Keratinocyte (primary cell): ENCODE measurements around the gene RAB44. TPM values are rescaled to one million over a fixed set of nuclear protein-coding genes. Genes with fewer than 3 reads are reported as not detected.

Source experiments
- DNase-seq: peaks from one replicate; pipeline ENCODE4 v3.0.0-alpha.2; 2011; ENCODE audit warnings: low read depth, missing footprints, low spot score
- FAIRE-seq: peaks from 2 replicates; lab custom pipeline; 2011; peaks lifted over from hg19 to GRCh38; lab: Jason Lieb, UNC
- H2AFZ ChIP-seq: 2 replicates; pipeline ENCODE4 v1.6.0; 2012; ENCODE audit warnings: low read length, control low read depth, inconsistent platforms; ENCODE audit not compliant: control insufficient read depth
- H3K27ac ChIP-seq: 2 replicates; pipeline ENCODE4 v1.5.1; 2011; ENCODE audit warnings: low read length; ENCODE audit not compliant: control insufficient read depth, insufficient read depth
- H3K27me3 ChIP-seq: 3 replicates; pipeline ENCODE4 v1.6.0; 2011; ENCODE audit warnings: low read length; ENCODE audit not compliant: control insufficient read depth, insufficient read depth; ENCODE audit errors: extremely low read depth
- H3K36me3 ChIP-seq, 2 experiments: 2 replicates in 1 of 2; 3 replicates in 1 of 2; pipeline ENCODE4 v1.5.1; 2011; ENCODE audit warnings: low read length in 2 of 2, mild to moderate bottlenecking in 1 of 2; ENCODE audit not compliant: control insufficient read depth in 2 of 2, insufficient read depth in 2 of 2; ENCODE audit errors: extremely low read depth in 1 of 2
- H3K4me1 ChIP-seq: 3 replicates; pipeline ENCODE4 v1.5.1; 2011; ENCODE audit warnings: low read length; ENCODE audit not compliant: control insufficient read depth, insufficient read depth; ENCODE audit errors: extremely low read depth
- H3K4me2 ChIP-seq: 3 replicates; pipeline ENCODE4 v1.6.0; 2011; ENCODE audit warnings: low read depth, low read length; ENCODE audit not compliant: control insufficient read depth, insufficient read depth; ENCODE audit errors: extremely low read depth
- H3K4me3 ChIP-seq, 3 experiments: fragments of 200-600 bp in 1 of 3; sonication (generic) in 1 of 3; 2 replicates in 2 of 3; 3 replicates in 1 of 3; pipeline ENCODE4 v1.5.1; 2011 to 2016; ENCODE audit warnings: low read length in 3 of 3, mild to moderate bottlenecking in 3 of 3, control low read depth in 2 of 3, inconsistent platforms in 1 of 3, low read depth in 1 of 3, mixed read lengths in 1 of 3, mixed run types in 1 of 3, moderate library complexity in 1 of 3; ENCODE audit not compliant: control insufficient read depth in 2 of 3, insufficient read depth in 2 of 3; ENCODE audit errors: extremely low read depth in 1 of 3
- H3K79me2 ChIP-seq: 2 replicates; pipeline ENCODE4 v1.6.0; 2012; ENCODE audit warnings: low read length; ENCODE audit not compliant: control insufficient read depth, insufficient read depth
- H3K9ac ChIP-seq: 3 replicates; pipeline ENCODE4 v1.6.0; 2011; ENCODE audit warnings: low read length; ENCODE audit not compliant: control insufficient read depth, insufficient read depth; ENCODE audit errors: extremely low read depth
- H3K9me1 ChIP-seq: 3 replicates; pipeline ENCODE4 v1.6.0; 2011; ENCODE audit warnings: low read length; ENCODE audit not compliant: control insufficient read depth, insufficient read depth; ENCODE audit errors: extremely low read depth
- H3K9me3 ChIP-seq: 2 replicates; pipeline ENCODE4 v1.5.1; 2012; ENCODE audit warnings: low read depth, low read length; ENCODE audit not compliant: control insufficient read depth
- H4K20me1 ChIP-seq: 3 replicates; pipeline ENCODE4 v1.6.0; 2011; ENCODE audit warnings: low read length; ENCODE audit not compliant: control insufficient read depth, insufficient read depth; ENCODE audit errors: extremely low read depth
- EZH2 ChIP-seq: IDR thresholded peaks from one replicate; pipeline ENCODE4 v1.6.1; 2012; ENCODE audit warnings: inconsistent platforms, mild to moderate bottlenecking, low read length, moderate library complexity
- dilution Hi-C: fragments of 300-500 bp; cut with MboI; formaldehyde crosslinking; loops from one replicate; pipeline ENCODE4 v1.7.0; 2020; ENCODE audit warnings: low sequenced_read_pairs; ENCODE audit not compliant: extremely low pct_ligation_motif_present
- polyA plus RNA-seq, 5 experiments: library from polyadenylated mRNA; depleted of rRNA in 3 of 5; stranded (reverse) in 3 of 5; stranded (forward) in 1 of 5; unstranded in 1 of 5; fragments of >200 nt; gene quantifications; 1 replicate in 1 of 5; 2 replicates in 3 of 5; 3 replicates in 1 of 5; pipeline versions ENCODE4 v1.2.1 to v1.2.3, GENCODE V29; 2011 to 2012; ENCODE audit warnings: missing spikeins in 2 of 5, low read depth in 1 of 5, low replicate concordance in 1 of 5
- TF ChIP-seq, protein P1 (sequence below), 3 experiments: IDR thresholded peaks in 1 of 3; conservative IDR thresholded peaks in 1 of 3; optimal IDR thresholded peaks in 1 of 3; 2 replicates in 2 of 3; 3 replicates in 1 of 3; pipeline versions ENCODE3 to v1.5.1; 2011; ENCODE audit warnings: low read length in 3 of 3, mild to moderate bottlenecking in 3 of 3, moderate library complexity in 2 of 3, control low read depth in 1 of 3, inconsistent platforms in 1 of 3; ENCODE audit not compliant: insufficient read depth in 2 of 3; ENCODE audit errors: extremely low read depth in 1 of 3

The RAB44 gene
- polyA plus RNA-seq, 1 donor (not counting 4 experiments of a cell fraction or from before 2014, with no cell fraction given), result 0.03 TPM

DNA sequence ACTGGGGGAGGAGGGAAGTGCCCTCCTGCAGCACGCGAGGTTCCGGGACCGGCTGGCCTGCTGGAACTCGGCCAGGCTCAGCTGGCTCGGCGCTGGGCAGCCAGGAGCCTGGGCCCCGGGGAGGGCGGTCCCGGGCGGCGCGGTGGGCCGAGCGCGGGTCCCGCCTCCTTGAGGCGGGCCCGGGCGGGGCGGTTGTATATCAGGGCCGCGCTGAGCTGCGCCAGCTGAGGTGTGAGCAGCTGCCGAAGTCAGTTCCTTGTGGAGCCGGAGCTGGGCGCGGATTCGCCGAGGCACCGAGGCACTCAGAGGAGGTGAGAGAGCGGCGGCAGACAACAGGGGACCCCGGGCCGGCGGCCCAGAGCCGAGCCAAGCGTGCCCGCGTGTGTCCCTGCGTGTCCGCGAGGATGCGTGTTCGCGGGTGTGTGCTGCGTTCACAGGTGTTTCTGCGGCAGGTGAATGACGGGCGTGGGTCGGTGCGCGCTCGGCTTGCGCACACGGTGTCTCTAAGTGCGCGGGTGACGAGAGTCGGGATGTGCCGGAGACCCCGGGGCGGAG is 19.1 kb upstream of the RAB44 start, which contains the start of gene CDKN1A:
Gene CDKN1A (plus strand): TSS at position 227 of the 555 bp plus-strand sequence. CDS start 5,388 bp downstream, outside the sequence.
- dilution Hi-C loops, result no loop called here
- FAIRE-seq (no peak), DNase-seq (no peak)
- Histone ChIP-seq H3K9me1 (no peaks in the 10 kb centered on the region), H2AFZ (no peak within 1 kb of the TSS), H3K9ac (peak within 1 kb of the TSS; percentile 99), H3K79me2 (peaks cover 24% of the 10 kb centered on the region), H4K20me1 (peaks cover 16% of the 10 kb centered on the region), H3K27me3 (no peaks in the 10 kb centered on the region), H3K4me3 (peak within 1 kb of the TSS; percentile 78 to 97 (median 96)), H3K4me1 (peaks cover 60% of the 10 kb centered on the region), H3K4me2 (peak within 1 kb of the TSS; percentile 81), H3K27ac (peak within 1 kb of the TSS; percentile 96), H3K36me3 (peaks cover 5 to 12% of the 10 kb centered on the region in 2 experiments), H3K9me3 (no peaks in the 10 kb centered on the region)
- no peak for TF ChIP-seq EZH2
- TF ChIP-seq, protein P1, sequence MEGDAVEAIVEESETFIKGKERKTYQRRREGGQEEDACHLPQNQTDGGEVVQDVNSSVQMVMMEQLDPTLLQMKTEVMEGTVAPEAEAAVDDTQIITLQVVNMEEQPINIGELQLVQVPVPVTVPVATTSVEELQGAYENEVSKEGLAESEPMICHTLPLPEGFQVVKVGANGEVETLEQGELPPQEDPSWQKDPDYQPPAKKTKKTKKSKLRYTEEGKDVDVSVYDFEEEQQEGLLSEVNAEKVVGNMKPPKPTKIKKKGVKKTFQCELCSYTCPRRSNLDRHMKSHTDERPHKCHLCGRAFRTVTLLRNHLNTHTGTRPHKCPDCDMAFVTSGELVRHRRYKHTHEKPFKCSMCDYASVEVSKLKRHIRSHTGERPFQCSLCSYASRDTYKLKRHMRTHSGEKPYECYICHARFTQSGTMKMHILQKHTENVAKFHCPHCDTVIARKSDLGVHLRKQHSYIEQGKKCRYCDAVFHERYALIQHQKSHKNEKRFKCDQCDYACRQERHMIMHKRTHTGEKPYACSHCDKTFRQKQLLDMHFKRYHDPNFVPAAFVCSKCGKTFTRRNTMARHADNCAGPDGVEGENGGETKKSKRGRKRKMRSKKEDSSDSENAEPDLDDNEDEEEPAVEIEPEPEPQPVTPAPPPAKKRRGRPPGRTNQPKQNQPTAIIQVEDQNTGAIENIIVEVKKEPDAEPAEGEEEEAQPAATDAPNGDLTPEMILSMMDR (optimal IDR thresholded peaks at IDR 0.05 in 1 of 3, IDR thresholded peaks at IDR 0.05 in 1 of 3, conservative IDR thresholded peaks at IDR 0.05 in 1 of 3; ENCODE audit: extremely low read depth in 1 of 3, insufficient read depth in 2 of 3, low read length in 3 of 3), result no peak

DNA sequence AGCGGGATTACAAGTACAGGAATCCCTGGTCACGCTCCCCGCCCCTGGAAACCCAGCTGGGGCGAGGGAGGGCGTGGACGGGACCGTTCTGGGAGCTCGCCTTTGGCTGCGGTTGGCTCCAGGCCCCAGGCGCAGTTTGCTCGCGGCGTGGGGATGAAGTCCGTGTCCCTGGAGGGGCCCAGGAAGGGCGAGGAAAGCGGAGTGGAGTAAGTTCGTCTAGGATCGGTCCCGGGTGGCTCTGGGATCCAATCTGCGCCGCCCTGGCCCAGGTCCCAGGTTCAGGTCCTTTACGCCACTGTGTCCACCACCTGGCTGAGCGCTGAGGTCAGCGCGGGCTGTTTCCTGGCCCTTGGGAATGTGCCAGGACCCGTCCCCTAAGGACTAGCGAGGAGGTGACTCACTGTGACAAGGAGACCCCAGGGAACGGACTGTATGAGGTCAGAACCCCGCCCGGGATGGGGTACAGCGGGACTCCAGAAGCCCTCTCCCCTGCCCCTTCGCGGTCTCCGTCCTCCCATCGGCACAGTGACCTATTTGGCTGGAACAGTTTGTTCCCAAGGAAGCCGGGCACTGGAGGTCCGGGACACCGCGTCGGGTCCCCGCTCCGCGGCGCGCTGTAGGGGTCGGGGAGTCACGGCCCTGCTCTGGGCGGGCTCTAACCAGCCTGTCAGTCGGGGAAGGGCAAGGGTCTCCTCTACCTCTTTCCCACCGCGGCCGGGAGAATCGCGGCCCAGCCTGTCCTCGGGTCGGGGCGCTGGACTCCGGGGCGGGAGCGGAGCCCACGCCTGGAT is 18.4 kb upstream of the RAB44 start:
- DNase-seq (no peak), FAIRE-seq (no peak)
- H3K4me2 ChIP-seq, result peak overlapping the region; percentile 81
- peaks cover 22% of the 10 kb centered on the region for H4K20me1 ChIP-seq
- peak overlapping the region; percentile 99 for H3K9ac ChIP-seq
- H3K27ac ChIP-seq, result peak overlapping the region; percentile 96
- no peaks in the 10 kb centered on the region for H3K9me1 ChIP-seq
- TF ChIP-seq, protein P1 (optimal IDR thresholded peaks at IDR 0.05 in 1 of 3, IDR thresholded peaks at IDR 0.05 in 1 of 3, conservative IDR thresholded peaks at IDR 0.05 in 1 of 3; ENCODE audit: extremely low read depth in 1 of 3, insufficient read depth in 2 of 3, low read length in 3 of 3), result no peak
- no peak for TF ChIP-seq EZH2
- peaks cover 11 to 19% of the 10 kb centered on the region in 2 experiments for H3K36me3 ChIP-seq
- H3K4me1 ChIP-seq, result peaks cover 60% of the 10 kb centered on the region
- H3K79me2 ChIP-seq, result peaks cover 30% of the 10 kb centered on the region
- no peak overlapping the region for H2AFZ ChIP-seq
- H3K27me3 ChIP-seq, result no peaks in the 10 kb centered on the region
- H3K9me3 ChIP-seq, result no peaks in the 10 kb centered on the region
- dilution Hi-C loops, result no loop called here
- H3K4me3 ChIP-seq, result peak overlapping the region; percentile 78 to 97 (median 96)
